Mesenchymal stem cell (in vitro differentiated cells and primary cell): ENCODE measurements around the gene TNNI3K.

ENCODE experiments used
- DNase-seq: peaks from one replicate; pipeline ENCODE4 v3.0.0-alpha.2; 2013
- H2AFZ ChIP-seq: one replicate; pipeline ENCODE4 v1.6.1; 2013; ENCODE audit warnings: low read depth, mild to moderate bottlenecking, control low read depth, inconsistent platforms, low read length, moderate library complexity
- H2AK5ac ChIP-seq: 2 replicates; pipeline ENCODE4 v1.6.1; 2013; ENCODE audit warnings: low read length, moderate library complexity, mild to moderate bottlenecking, inconsistent platforms; ENCODE audit not compliant: severe bottlenecking
- H2BK120ac ChIP-seq: one replicate; pipeline ENCODE4 v1.6.1; 2013; ENCODE audit warnings: low read depth, mild to moderate bottlenecking, inconsistent platforms, low read length, moderate library complexity
- H2BK12ac ChIP-seq, 2 experiments: one replicate each; pipeline ENCODE4 v1.6.1; 2013; ENCODE audit warnings: inconsistent platforms in 2 of 2, low read length in 2 of 2, mild to moderate bottlenecking in 2 of 2, moderate library complexity in 2 of 2, control low read depth in 1 of 2
- H2BK15ac ChIP-seq: one replicate; pipeline ENCODE4 v1.6.1; 2013; ENCODE audit warnings: mild to moderate bottlenecking, low read depth, inconsistent platforms; ENCODE audit not compliant: poor library complexity, severe bottlenecking
- H2BK5ac ChIP-seq: 2 replicates; pipeline ENCODE4 v1.6.1; 2013; ENCODE audit warnings: low read depth, mild to moderate bottlenecking, low read length, control low read depth, inconsistent platforms; ENCODE audit not compliant: poor library complexity, severe bottlenecking
- H3K14ac ChIP-seq, 2 experiments: one replicate each; pipeline ENCODE4 v1.6.1; 2013; ENCODE audit warnings: inconsistent platforms in 2 of 2, low read length in 2 of 2, control low read depth in 1 of 2, mild to moderate bottlenecking in 1 of 2, moderate library complexity in 1 of 2
- H3K18ac ChIP-seq, 2 experiments: one replicate each; pipeline ENCODE4 v1.6.1; 2013; ENCODE audit warnings: inconsistent platforms in 2 of 2, low read length in 2 of 2, control low read depth in 1 of 2, low read depth in 1 of 2, mild to moderate bottlenecking in 1 of 2
- H3K23ac ChIP-seq, 2 experiments: one replicate each; pipeline ENCODE4 v1.6.1; 2013; ENCODE audit warnings: inconsistent platforms in 2 of 2, low read length in 2 of 2, mild to moderate bottlenecking in 2 of 2, moderate library complexity in 2 of 2, control low read depth in 1 of 2
- H3K27ac ChIP-seq: 2 replicates; pipeline ENCODE4 v1.5.1; 2013; ENCODE audit warnings: mild to moderate bottlenecking, moderate library complexity, low read length, control low read depth, inconsistent platforms; ENCODE audit not compliant: poor library complexity, severe bottlenecking
- H3K27me3 ChIP-seq, 2 experiments: 2 replicates each; pipeline versions ENCODE4 v1.6.1 to v1.7.0; 2013; ENCODE audit warnings: low read length in 2 of 2, mild to moderate bottlenecking in 2 of 2, moderate library complexity in 2 of 2, control low read depth in 1 of 2, inconsistent platforms in 1 of 2; ENCODE audit not compliant: control insufficient read depth in 1 of 2, insufficient read depth in 1 of 2
- H3K36me3 ChIP-seq, 2 experiments: 2 replicates each; pipeline versions ENCODE4 v1.6.1 to v1.7.0; 2013; ENCODE audit warnings: low read length in 2 of 2, control low read depth in 1 of 2, inconsistent platforms in 1 of 2, low read depth in 1 of 2, mild to moderate bottlenecking in 1 of 2; ENCODE audit not compliant: insufficient read depth in 2 of 2, control insufficient read depth in 1 of 2
- H3K4ac ChIP-seq, 2 experiments: one replicate each; pipeline ENCODE4 v1.6.1; 2013; ENCODE audit warnings: inconsistent platforms in 2 of 2, low read length in 2 of 2, mild to moderate bottlenecking in 2 of 2, moderate library complexity in 2 of 2, control low read depth in 1 of 2, low read depth in 1 of 2
- H3K4me1 ChIP-seq: 2 replicates; pipeline ENCODE4 v1.6.1; 2013; ENCODE audit warnings: low read depth, low read length, control low read depth; ENCODE audit not compliant: control insufficient read depth, insufficient read depth
- H3K4me2 ChIP-seq: 2 replicates; pipeline ENCODE4 v1.6.1; 2013; ENCODE audit warnings: low read length, mild to moderate bottlenecking, inconsistent platforms; ENCODE audit not compliant: poor library complexity, severe bottlenecking
- H3K4me3 ChIP-seq, 2 experiments: 2 replicates each; pipeline versions ENCODE4 v1.5.1 to v1.7.0; 2013; ENCODE audit warnings: low read length in 2 of 2, mild to moderate bottlenecking in 2 of 2, control low read depth in 1 of 2, low read depth in 1 of 2; ENCODE audit not compliant: insufficient read depth in 1 of 2
- H3K79me1 ChIP-seq: replicated peaks from 2 replicates; pipeline ENCODE4 v1.6.1; 2013; ENCODE audit warnings: mild to moderate bottlenecking, control low read depth, low read length, inconsistent platforms; ENCODE audit not compliant: poor library complexity, severe bottlenecking
- H3K9ac ChIP-seq: 2 replicates; pipeline ENCODE4 v1.7.0; 2013; ENCODE audit warnings: mild to moderate bottlenecking, low read length, moderate library complexity
- H3K9me3 ChIP-seq: 2 replicates; pipeline ENCODE4 v1.7.0; 2013; ENCODE audit warnings: mild to moderate bottlenecking, low read length; ENCODE audit not compliant: control insufficient read depth
- H4K8ac ChIP-seq: one replicate; pipeline ENCODE4 v1.6.1; 2013; ENCODE audit warnings: inconsistent platforms, mild to moderate bottlenecking, low read length, moderate library complexity
- H4K91ac ChIP-seq: one replicate; pipeline ENCODE4 v1.6.1; 2013; ENCODE audit warnings: mild to moderate bottlenecking, low read length, inconsistent platforms
- WGBS: methylation state at CpG from one replicate; pipeline ENCODE4 v1.1.7; 2013; ENCODE audit warnings: mixed read lengths; 5-methylcytosine and 5-hydroxymethylcytosine counted together

The TNNI3K gene

GRCh38 chr1:74437035-74437434 is 201.8 kb downstream of the TNNI3K start:
- Histone ChIP-seq H2BK15ac (no peak overlapping the region), H3K9me3 (no peaks in the 10 kb centered on the region), H3K14ac (no peak overlapping the region), H3K4me2 (no peak overlapping the region), H3K23ac (no peak overlapping the region), H3K4me1 (no peaks in the 10 kb centered on the region), H3K79me1 (no peaks in the 10 kb centered on the region), H3K18ac (no peak overlapping the region), H2AFZ (no peak overlapping the region), H3K4me3 (no peak overlapping the region), H3K36me3 (no peaks in the 10 kb centered on the region), H2BK120ac (no peak overlapping the region), H4K91ac (no peak overlapping the region), H2BK5ac (no peak overlapping the region), H3K27me3 (no peaks in the 10 kb centered on the region), H3K4ac (no peak overlapping the region), H3K27ac (no peak overlapping the region), H2BK12ac (no peak overlapping the region), H2AK5ac (no peak overlapping the region), H3K9ac (no peak overlapping the region), H4K8ac (no peak overlapping the region)
- DNase-seq, result no peak
- 50% methylated on average over 1 of the region's 1 CpG for WGBS

GRCh38 chr1:74452035-74452434 is 216.8 kb downstream of the TNNI3K start:
- Histone ChIP-seq H3K14ac (no peak overlapping the region), H3K4ac (no peak overlapping the region), H2BK15ac (no peak overlapping the region), H2AK5ac (no peak overlapping the region), H2BK120ac (no peak overlapping the region), H4K91ac (no peak overlapping the region), H3K36me3 (no peaks in the 10 kb centered on the region), H3K27me3 (no peaks in the 10 kb centered on the region), H3K9me3 (no peaks in the 10 kb centered on the region), H3K27ac (no peak overlapping the region), H3K23ac (no peak overlapping the region), H2AFZ (no peak overlapping the region), H2BK12ac (no peak overlapping the region), H3K4me1 (no peaks in the 10 kb centered on the region), H3K18ac (no peak overlapping the region), H2BK5ac (no peak overlapping the region), H4K8ac (no peak overlapping the region), H3K4me2 (no peak overlapping the region), H3K9ac (no peak overlapping the region), H3K79me1 (no peaks in the 10 kb centered on the region), H3K4me3 (no peak overlapping the region)
- DNase-seq, result no peak
- 43% methylated on average over 1 of the region's 1 CpG for WGBS

- Histone ChIP-seq H4K8ac (no peak overlapping the region), H3K4me3 (no peak overlapping the region), H3K9me3 (no peaks in the 10 kb centered on the region), H4K91ac (no peak overlapping the region), H2BK12ac (no peak overlapping the region), H3K36me3 (no peaks in the 10 kb centered on the region), H2BK15ac (no peak overlapping the region), H3K27ac (no peak overlapping the region), H2BK120ac (no peak overlapping the region), H3K9ac (no peak overlapping the region), H3K4me2 (no peak overlapping the region), H3K79me1 (no peaks in the 10 kb centered on the region), H3K4ac (no peak overlapping the region), H2BK5ac (no peak overlapping the region), H3K27me3 (no peaks in the 10 kb centered on the region), H3K18ac (no peak overlapping the region), H2AK5ac (no peak overlapping the region), H2AFZ (no peak overlapping the region), H3K4me1 (no peaks in the 10 kb centered on the region), H3K14ac (no peak overlapping the region), H3K23ac (no peak overlapping the region)
- WGBS, result 89% methylated on average over 2 of the region's 2 CpGs
- no peak for DNase-seq
These were observed 218.1 kb downstream of the TNNI3K start for GRCh38 chr1:74453277-74453676.

GRCh38 chr1:74455390-74455789 is 220.2 kb downstream of the TNNI3K start:
- H2BK120ac ChIP-seq, result no peak overlapping the region
- no peak overlapping the region for H3K23ac ChIP-seq
- no peak overlapping the region for H2BK12ac ChIP-seq
- no peak overlapping the region for H3K18ac ChIP-seq
- no peak for DNase-seq
- H3K4me1 ChIP-seq, result no peaks in the 10 kb centered on the region
- no peak overlapping the region for H2BK5ac ChIP-seq
- no peak overlapping the region for H3K27ac ChIP-seq
- no peak overlapping the region for H2AK5ac ChIP-seq
- no peaks in the 10 kb centered on the region for H3K36me3 ChIP-seq
- no peak overlapping the region for H2BK15ac ChIP-seq
- H3K4ac ChIP-seq, result no peak overlapping the region
- H3K27me3 ChIP-seq, result no peaks in the 10 kb centered on the region
- no peak overlapping the region for H3K9ac ChIP-seq
- H2AFZ ChIP-seq, result no peak overlapping the region
- H3K14ac ChIP-seq, result no peak overlapping the region
- no peaks in the 10 kb centered on the region for H3K79me1 ChIP-seq
- H3K4me3 ChIP-seq, result no peak overlapping the region
- no peak overlapping the region for H4K91ac ChIP-seq
- no peaks in the 10 kb centered on the region for H3K9me3 ChIP-seq
- H3K4me2 ChIP-seq, result no peak overlapping the region
- H4K8ac ChIP-seq, result no peak overlapping the region
